ENCODE measurements around the gene KCNK5. TPM values are rescaled to one million over a fixed set of nuclear protein-coding genes. Genes with fewer than 3 reads are reported as not detected.

The KCNK5 gene
- total RNA-seq, 2 donors from 2014 or later, result 16.9 to 31.0 TPM

DNA sequence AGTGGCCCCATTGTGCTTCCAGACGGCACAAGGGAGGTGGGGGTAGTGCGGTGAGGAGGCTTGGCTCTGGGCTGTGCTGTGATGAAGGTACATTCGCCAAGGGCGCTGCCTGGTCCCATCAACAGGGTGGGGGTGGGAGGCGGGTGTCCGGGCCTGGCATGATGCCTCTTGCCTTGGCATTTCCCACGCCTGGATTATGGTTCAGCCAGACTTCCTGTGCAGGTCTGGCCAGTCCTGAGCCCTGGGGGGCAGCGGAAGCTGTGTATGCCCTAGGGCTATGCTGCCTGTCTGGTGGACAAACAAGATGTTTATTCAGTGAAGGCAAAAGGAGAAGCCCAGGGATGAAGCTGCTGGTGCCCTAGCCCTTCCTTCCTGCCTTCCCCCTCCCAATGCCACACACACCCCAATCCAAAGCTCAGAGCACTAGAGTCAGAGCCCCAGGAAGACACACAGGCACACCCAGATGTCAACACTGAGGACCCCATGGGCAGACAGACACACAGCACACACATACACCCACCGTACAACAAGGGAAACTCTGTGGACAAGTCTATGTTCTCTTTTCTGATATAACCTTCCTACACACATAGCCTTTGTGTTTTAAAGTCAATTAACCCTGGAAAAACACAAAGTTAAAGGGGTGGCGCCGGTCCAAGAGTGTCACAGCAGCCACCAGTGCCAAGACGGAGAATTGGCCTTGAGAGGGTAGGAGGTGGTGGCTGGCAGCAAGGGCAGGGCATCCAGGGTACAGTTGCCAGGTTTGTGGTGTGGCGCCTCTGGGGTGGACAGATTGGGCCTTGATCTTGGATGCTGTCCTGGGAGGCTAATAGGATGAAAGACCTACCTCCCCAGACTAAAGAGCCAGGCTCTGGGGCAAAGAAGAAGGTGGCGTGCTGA lies 59.6 kb downstream of the KCNK5 start:
- peak; percentile 75 to 86 (median 84) for DNase-seq
- no peaks in the 10 kb centered on the region for H3K36me3 ChIP-seq (replicated peaks in 1 of 2; ENCODE audit: insufficient read depth in 1 of 2, low read depth in 2 of 2)
- H3K4me3 ChIP-seq, result no peak overlapping the region
- intact Hi-C loops (cut with DNase I), result no loop called here
- peak; percentile 78 for ATAC-seq
- H3K4me1 ChIP-seq, result peaks cover 46% of the 10 kb centered on the region
- H3K27ac ChIP-seq, result peak overlapping the region; percentile 62 to 85 (median 74)
- 34 to 46% methylated on average over 7 to 14 of the region's 14 CpGs for WGBS, 2 donors
- no peaks in the 10 kb centered on the region for H3K9me3 ChIP-seq
- TF ChIP-seq, protein P1, sequence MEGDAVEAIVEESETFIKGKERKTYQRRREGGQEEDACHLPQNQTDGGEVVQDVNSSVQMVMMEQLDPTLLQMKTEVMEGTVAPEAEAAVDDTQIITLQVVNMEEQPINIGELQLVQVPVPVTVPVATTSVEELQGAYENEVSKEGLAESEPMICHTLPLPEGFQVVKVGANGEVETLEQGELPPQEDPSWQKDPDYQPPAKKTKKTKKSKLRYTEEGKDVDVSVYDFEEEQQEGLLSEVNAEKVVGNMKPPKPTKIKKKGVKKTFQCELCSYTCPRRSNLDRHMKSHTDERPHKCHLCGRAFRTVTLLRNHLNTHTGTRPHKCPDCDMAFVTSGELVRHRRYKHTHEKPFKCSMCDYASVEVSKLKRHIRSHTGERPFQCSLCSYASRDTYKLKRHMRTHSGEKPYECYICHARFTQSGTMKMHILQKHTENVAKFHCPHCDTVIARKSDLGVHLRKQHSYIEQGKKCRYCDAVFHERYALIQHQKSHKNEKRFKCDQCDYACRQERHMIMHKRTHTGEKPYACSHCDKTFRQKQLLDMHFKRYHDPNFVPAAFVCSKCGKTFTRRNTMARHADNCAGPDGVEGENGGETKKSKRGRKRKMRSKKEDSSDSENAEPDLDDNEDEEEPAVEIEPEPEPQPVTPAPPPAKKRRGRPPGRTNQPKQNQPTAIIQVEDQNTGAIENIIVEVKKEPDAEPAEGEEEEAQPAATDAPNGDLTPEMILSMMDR (IDR thresholded peaks at IDR 0.05), result no peak
- peak in 2 of 3 donors; percentile 29 to 33 for TF ChIP-seq POLR2A (IDR thresholded peaks at IDR 0.05)
- H3K27me3 ChIP-seq, result no peaks in the 10 kb centered on the region

DNA sequence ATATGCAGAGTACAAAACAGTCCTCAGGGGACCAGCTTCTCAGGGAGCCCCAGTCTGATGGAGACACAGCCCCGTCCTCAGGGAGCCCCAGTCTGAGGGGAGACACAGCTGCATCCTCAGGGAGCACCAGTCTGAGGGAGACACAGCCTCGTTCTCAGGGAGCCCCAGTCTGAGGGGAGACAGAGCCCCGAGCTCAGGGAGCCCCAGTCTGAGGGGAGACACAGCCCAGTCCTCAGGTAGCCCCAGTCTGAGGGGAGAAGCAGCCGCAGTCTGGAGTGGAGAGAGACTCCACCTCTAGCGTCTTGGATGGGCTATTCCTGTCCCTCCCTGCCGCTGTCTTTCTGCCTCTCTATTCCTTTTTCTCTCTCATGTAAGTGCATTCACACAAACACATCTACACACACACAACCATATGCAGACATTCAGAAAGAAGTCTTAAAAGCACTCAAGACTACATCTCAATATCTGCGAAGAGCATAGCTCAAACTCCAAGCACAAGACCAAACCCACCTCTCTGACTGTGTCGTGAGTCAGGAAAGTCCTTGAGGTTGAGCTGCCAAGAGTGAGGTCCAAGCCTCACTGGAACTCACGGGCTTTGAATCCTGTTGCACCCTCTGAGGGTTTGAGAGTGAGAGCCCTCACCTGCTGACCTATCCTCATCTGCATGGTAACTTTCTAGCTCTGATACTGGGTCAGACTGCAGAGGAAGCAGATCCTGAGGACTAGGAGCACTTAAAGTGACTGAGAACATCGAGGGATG lies 61.2 kb downstream of the KCNK5 start:
- TF ChIP-seq, protein P1 (IDR thresholded peaks at IDR 0.05), result no peak
- no peak for TF ChIP-seq POLR2A (IDR thresholded peaks at IDR 0.05)
- Histone ChIP-seq H3K36me3 (replicated peaks in 1 of 2; ENCODE audit: insufficient read depth in 1 of 2, low read depth in 2 of 2) (no peaks in the 10 kb centered on the region), H3K4me1 (peaks cover 46% of the 10 kb centered on the region), H3K4me3 (no peak overlapping the region), H3K27ac (peak overlapping the region in 2 of 4 donors; percentile 64 to 84), H3K27me3 (no peaks in the 10 kb centered on the region), H3K9me3 (no peaks in the 10 kb centered on the region)
- 76% methylated on average over 7 to 10 of the region's 10 CpGs for WGBS, 2 donors
- intact Hi-C loops (cut with DNase I), result loop anchor here (2.0 kb wide), 1 partner anchor 135 kb away; no protein-coding TSS in a partner anchor
- ATAC-seq, result no peak
- DNase-seq, result no peak

DNA sequence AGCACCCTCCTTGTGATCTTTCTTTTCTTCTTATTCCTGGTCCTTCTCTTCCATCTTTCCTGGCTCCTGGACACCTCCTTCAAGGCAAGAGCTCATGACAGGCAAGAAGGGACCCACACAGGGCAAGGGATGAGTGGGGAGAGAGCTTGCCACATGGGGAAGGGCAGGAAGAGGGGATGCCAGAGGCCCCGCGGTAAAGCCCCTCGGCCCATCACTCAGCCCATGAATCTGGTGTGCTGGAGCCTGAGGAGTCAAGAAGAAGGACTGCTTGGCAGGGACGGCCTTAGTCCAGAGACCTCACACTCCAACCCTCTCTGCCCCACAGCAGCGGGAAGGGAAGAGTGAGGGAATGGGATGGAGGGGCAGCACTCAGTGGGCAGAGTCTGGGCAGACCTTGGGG lies 62.0 kb downstream of the KCNK5 start:
- no peak overlapping the region for H3K27ac ChIP-seq
- WGBS, 2 donors, result 79 to 93% methylated on average over 5 of the region's 5 CpGs
- H3K9me3 ChIP-seq, result no peaks in the 10 kb centered on the region
- H3K27me3 ChIP-seq, result no peaks in the 10 kb centered on the region
- DNase-seq (no peak), ATAC-seq (no peak)
- peaks cover 46% of the 10 kb centered on the region for H3K4me1 ChIP-seq
- no peaks in the 10 kb centered on the region for H3K36me3 ChIP-seq (replicated peaks in 1 of 2; ENCODE audit: insufficient read depth in 1 of 2, low read depth in 2 of 2)
- TF ChIP-seq POLR2A (IDR thresholded peaks at IDR 0.05), result no peak
- TF ChIP-seq, protein P1 (IDR thresholded peaks at IDR 0.05), result no peak
- H3K4me3 ChIP-seq, result no peak overlapping the region
- intact Hi-C loops (cut with DNase I), result loop anchor here (2.0 kb wide), 1 partner anchor 135 kb away; no protein-coding TSS in a partner anchor

DNA sequence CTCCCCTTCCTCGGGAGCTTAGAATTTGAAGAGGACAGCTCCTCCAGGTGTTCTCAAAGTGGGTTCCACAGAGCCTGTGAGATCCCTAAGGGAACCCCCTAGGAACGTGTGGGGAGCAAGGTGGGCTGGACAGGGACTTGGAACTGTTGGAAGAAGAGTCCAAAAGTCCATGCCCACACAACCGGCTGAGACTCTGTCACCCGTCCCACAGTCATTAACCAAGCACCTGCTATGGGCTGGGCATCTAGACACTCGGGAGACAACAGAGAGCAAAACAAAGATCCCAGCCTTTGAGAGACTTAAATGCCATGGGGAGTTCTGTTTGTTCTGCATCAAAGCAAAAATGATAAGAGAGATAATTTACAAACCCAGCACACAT lies 62.4 kb downstream of the KCNK5 start:
- Histone ChIP-seq H3K4me3 (no peak overlapping the region), H3K27me3 (no peaks in the 10 kb centered on the region), H3K27ac (no peak overlapping the region), H3K4me1 (peaks cover 46% of the 10 kb centered on the region), H3K36me3 (replicated peaks in 1 of 2; ENCODE audit: insufficient read depth in 1 of 2, low read depth in 2 of 2) (no peaks in the 10 kb centered on the region), H3K9me3 (no peaks in the 10 kb centered on the region)
- intact Hi-C loops (cut with DNase I), result loop anchor here (2.0 kb wide), 1 partner anchor 136 kb away; no protein-coding TSS in a partner anchor
- WGBS, 2 donors, result 62 to 64% methylated on average over 4 to 5 of the region's 5 CpGs
- TF ChIP-seq, protein P1 (IDR thresholded peaks at IDR 0.05), result no peak
- TF ChIP-seq POLR2A (IDR thresholded peaks at IDR 0.05), result no peak
- DNase-seq (no peak), ATAC-seq (no peak)
